ENCODE measurements around the gene TREML2.
"Not testable (repeated sequence)": the region's sequence is repeated elsewhere in the genome, so short reads cannot be mapped to it uniquely, and the experiment has no call there.

Gene TREML2

GRCh38 chr6:41200901-41201763, at the start of gene TREML2:
Gene TREML2 (minus strand): TSS chr6:41201149. CDS start chr6:41201008, 141 bp downstream.
- Histone ChIP-seq H3K4me3 (ENCODE audit: low read length) (peak within 1 kb of the TSS; percentile 77), H3K4me1 (ENCODE audit: low read length) (peaks cover 43% of the 10 kb centered on the region), H3K9ac (ENCODE audit: low read length) (peak within 1 kb of the TSS; percentile 75), H3K27me3 (ENCODE audit: low read depth, low read length) (no peaks in the 10 kb centered on the region), H3K79me2 (ENCODE audit: low read length) (peaks cover 12% of the 10 kb centered on the region; the same call in 1 of the 2 replicates), H2AFZ (ENCODE audit: low read depth, low read length) (peak within 1 kb of the TSS; percentile 90), H3K36me3 (replicated peaks; ENCODE audit: low read depth, low read length) (peaks cover 8% of the 10 kb centered on the region), H3K9me3 (ENCODE audit: insufficient read depth, low read length) (no peaks in the 10 kb centered on the region), H4K20me1 (ENCODE audit: insufficient read depth, low read length) (no peaks in the 10 kb centered on the region), H3K27ac (ENCODE audit: low read length) (peak within 1 kb of the TSS; percentile 87), H3K4me2 (ENCODE audit: low read length) (peak within 1 kb of the TSS; percentile 82)
- TF ChIP-seq, protein P1, sequence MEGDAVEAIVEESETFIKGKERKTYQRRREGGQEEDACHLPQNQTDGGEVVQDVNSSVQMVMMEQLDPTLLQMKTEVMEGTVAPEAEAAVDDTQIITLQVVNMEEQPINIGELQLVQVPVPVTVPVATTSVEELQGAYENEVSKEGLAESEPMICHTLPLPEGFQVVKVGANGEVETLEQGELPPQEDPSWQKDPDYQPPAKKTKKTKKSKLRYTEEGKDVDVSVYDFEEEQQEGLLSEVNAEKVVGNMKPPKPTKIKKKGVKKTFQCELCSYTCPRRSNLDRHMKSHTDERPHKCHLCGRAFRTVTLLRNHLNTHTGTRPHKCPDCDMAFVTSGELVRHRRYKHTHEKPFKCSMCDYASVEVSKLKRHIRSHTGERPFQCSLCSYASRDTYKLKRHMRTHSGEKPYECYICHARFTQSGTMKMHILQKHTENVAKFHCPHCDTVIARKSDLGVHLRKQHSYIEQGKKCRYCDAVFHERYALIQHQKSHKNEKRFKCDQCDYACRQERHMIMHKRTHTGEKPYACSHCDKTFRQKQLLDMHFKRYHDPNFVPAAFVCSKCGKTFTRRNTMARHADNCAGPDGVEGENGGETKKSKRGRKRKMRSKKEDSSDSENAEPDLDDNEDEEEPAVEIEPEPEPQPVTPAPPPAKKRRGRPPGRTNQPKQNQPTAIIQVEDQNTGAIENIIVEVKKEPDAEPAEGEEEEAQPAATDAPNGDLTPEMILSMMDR (IDR thresholded peaks at IDR 0.05; ENCODE audit: low read depth, low read length), result no peak
- TF ChIP-seq EZH2phosphoT487 (IDR thresholded peaks at IDR 0.05; ENCODE audit: low read depth), result no peak

DNA sequence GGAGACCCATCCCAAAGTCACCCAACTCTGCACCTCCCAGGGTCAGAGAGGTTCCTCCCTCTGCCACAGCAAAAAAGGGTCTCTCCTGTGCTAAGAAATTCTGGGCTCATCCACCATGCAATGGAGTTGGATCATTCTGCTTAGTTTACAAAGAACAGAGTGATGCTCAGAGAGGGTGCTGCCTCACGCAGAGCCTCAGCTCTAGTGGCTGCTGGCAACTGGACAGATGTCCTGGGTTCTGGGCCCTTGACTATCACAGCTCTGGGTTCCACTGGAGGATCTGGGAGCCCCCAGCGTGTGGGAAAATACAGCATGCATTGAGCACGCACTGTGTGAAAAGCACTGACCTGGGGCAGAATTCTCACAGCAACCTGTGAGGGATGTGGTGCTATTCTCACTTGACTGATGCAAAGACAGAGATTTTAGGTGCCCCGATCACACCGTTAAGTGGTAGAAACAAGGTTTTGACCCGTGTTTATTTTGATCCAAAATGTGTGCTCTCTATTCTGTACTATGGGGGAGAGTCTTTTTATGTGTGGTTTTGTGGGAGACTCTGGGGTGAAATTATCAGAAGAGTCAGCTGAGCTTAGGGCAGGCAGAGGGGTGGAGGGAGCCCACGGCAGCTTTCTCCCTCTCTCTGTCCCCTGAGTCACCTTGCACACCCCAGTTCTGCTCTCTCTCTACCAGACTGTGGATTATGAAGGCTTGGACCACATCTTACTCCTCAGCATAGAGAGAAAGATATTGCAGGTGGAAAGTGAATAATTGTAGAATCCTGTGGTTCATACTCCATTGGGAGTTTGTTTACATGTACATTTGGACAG, 47.1 kb upstream of the TREML2 start:
- Histone ChIP-seq H3K9ac (ENCODE audit: low read length) (no peak overlapping the region), H3K27me3 (ENCODE audit: low read depth, low read length) (peaks cover 14% of the 10 kb centered on the region), H3K9me3 (ENCODE audit: insufficient read depth, low read length) (no peaks in the 10 kb centered on the region), H3K4me1 (ENCODE audit: low read length) (no peaks in the 10 kb centered on the region), H3K4me3 (ENCODE audit: low read length) (no peak overlapping the region), H3K79me2 (ENCODE audit: low read length) (no peaks in the 10 kb centered on the region), H2AFZ (ENCODE audit: low read depth, low read length) (no peak overlapping the region), H3K27ac (ENCODE audit: low read length) (no peak overlapping the region), H3K36me3 (replicated peaks; ENCODE audit: low read depth, low read length) (no peaks in the 10 kb centered on the region), H3K4me2 (ENCODE audit: low read length) (no peak overlapping the region), H4K20me1 (ENCODE audit: insufficient read depth, low read length) (no peaks in the 10 kb centered on the region)
- TF ChIP-seq, protein P1 (IDR thresholded peaks at IDR 0.05; ENCODE audit: low read depth, low read length), result no peak
- no peak for TF ChIP-seq EZH2phosphoT487 (IDR thresholded peaks at IDR 0.05; ENCODE audit: low read depth)

DNA sequence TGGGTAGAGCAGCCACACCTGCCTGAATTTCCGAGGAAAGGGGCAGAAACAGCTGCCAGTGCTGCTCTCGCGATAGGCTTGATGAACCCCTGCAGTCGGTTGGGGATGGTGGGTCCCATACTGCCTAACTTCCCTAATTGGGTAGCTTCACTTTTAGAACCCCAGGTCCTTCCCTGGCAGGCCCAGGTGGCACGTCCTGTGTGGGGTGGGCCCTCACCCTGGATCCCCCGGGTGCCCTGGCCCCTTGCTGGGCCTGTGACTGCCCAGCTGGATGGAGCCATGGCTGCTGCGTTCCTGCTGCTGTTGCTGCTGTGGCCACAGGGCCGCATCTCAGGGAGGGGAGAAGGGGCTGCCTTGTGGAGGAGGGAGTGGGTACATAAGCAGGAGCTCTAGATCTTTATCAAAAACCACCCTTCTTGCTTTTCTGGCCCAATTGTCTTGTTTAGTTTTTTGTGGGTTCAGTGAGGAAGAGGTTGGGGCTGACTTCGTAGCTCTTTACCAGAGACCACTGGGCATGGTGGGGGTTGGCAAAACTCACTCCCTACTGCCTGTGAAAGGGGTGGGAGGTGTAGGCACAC, 46.4 kb upstream of the TREML2 start:
- TF ChIP-seq EZH2phosphoT487 (IDR thresholded peaks at IDR 0.05; ENCODE audit: low read depth), result no peak
- TF ChIP-seq, protein P1 (IDR thresholded peaks at IDR 0.05; ENCODE audit: low read depth, low read length), result no peak
- H4K20me1 ChIP-seq (ENCODE audit: insufficient read depth, low read length), result no peaks in the 10 kb centered on the region
- H3K4me2 ChIP-seq (ENCODE audit: low read length), result no peak overlapping the region
- H3K79me2 ChIP-seq (ENCODE audit: low read length), result no peaks in the 10 kb centered on the region
- H3K27me3 ChIP-seq (ENCODE audit: low read depth, low read length), result peaks cover 7% of the 10 kb centered on the region
- no peaks in the 10 kb centered on the region for H3K4me1 ChIP-seq (ENCODE audit: low read length)
- no peak overlapping the region for H3K27ac ChIP-seq (ENCODE audit: low read length)
- no peaks in the 10 kb centered on the region for H3K36me3 ChIP-seq (replicated peaks; ENCODE audit: low read depth, low read length)
- H3K9me3 ChIP-seq (ENCODE audit: insufficient read depth, low read length), result no peaks in the 10 kb centered on the region
- no peak overlapping the region for H3K4me3 ChIP-seq (ENCODE audit: low read length)
- no peak overlapping the region for H2AFZ ChIP-seq (ENCODE audit: low read depth, low read length)
- H3K9ac ChIP-seq (ENCODE audit: low read length), result no peak overlapping the region

DNA sequence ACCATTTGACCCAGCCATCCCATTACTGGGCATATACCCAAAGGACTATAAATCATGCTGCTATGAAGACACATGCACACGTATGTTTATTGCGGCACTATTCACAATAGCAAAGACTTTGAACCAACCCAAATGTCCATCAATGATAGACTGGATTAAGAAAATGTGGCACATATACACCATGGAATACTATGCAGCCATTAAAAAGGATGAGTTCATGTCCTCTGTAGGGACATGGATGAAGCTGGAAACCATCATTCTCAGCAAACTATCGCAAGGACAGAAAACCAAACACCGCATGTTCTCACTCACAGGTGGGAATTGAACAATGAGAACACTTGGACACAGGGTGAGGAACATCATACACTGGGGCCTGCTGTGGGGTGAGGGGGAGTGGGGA, 45.6 kb upstream of the TREML2 start:
- H3K9ac ChIP-seq (ENCODE audit: low read length); H3K4me1 ChIP-seq (ENCODE audit: low read length); H4K20me1 ChIP-seq (ENCODE audit: insufficient read depth, low read length); H3K4me3 ChIP-seq (ENCODE audit: low read length); H3K27me3 ChIP-seq (ENCODE audit: low read depth, low read length); H3K4me2 ChIP-seq (ENCODE audit: low read length); H3K79me2 ChIP-seq (ENCODE audit: low read length); H3K9me3 ChIP-seq (ENCODE audit: insufficient read depth, low read length); H2AFZ ChIP-seq (ENCODE audit: low read depth, low read length); H3K27ac ChIP-seq (ENCODE audit: low read length); H3K36me3 ChIP-seq (replicated peaks; ENCODE audit: low read depth, low read length): not testable (repeated sequence)
